HG02870 (cell line): ENCODE data around the gene ZGLP1.

Experiments used
- ATAC-seq: cut with Tn5 transposase; IDR thresholded peaks from one replicate; pipeline ENCODE4 v1.9.1; 2021; ENCODE audit warnings: mild to moderate bottlenecking, moderate library complexity; ENCODE audit not compliant: unreplicated experiment

Gene ZGLP1

DNA sequence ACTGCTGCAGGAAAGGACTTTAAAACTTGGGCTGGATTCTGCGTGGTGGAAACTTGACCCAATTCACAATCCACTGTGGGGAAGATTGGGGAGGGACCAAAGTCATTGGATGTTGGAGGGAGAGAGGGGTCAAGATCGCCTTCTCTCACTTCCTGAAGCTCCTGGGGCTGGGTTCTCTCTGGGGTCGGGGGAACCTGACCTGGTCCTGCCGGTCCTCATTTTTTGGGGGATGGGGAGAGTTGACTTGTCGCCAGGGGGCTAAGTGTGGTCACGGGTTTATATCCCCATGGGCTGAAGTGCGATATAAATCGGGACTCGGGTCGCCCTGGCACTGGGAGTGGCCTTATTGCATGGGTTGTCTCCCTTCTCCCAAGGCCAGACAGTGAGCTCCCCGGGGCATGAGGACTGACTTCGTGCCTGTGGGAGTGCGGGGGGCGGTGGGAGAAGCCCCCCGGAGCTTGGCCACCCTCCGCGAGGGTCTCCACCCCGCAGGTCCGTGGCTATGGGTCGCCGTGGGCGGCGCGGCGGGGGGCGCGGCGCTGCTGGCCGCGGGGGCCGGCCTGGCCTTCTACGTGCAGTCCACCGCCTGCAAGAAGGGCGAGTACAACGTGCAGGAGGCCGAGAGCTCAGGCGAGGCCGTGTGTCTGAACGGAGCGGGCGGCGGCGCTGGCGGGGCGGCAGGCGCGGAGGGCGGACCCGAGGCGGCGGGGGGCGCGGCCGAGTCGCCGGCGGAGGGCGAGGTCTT lies 13.6 kb downstream of the ZGLP1 start:
- no peak for ATAC-seq

DNA sequence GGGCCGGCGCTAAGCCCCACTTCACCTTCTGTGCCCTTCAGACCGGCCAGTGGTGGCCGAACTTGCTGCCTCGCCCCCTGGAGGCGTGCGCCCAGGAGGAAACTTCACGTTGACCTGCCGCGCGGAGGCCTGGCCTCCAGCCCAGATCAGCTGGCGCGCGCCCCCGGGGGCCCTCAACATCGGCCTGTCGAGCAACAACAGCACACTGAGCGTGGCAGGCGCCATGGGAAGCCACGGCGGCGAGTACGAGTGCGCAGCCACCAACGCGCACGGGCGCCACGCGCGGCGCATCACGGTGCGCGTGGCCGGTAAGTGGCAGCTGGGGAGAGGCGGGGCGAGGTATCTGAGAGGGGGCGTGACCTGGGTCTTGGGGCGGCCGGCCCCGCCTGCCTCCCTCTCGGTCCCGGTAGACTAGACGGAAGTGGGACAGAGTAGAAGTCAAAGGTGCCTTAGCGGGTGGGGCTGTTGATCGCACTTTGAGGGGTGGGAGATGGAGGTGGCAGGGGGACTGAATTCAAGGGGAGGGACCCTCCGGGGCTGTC lies 14.2 kb downstream of the ZGLP1 start:
- ATAC-seq: no peak

DNA sequence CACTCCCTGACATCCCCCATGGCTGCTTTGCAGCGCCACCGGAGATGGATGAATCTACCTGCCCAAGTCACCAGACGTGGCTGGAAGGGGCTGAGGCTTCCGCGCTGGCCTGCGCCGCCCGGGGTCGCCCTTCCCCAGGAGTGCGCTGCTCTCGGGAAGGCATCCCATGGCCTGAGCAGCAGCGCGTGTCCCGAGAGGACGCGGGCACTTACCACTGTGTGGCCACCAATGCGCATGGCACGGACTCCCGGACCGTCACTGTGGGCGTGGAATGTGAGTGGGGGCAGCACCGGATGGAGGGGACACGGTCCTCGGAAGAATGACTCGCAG lies 15.3 kb downstream of the ZGLP1 start:
- no peak for ATAC-seq

DNA sequence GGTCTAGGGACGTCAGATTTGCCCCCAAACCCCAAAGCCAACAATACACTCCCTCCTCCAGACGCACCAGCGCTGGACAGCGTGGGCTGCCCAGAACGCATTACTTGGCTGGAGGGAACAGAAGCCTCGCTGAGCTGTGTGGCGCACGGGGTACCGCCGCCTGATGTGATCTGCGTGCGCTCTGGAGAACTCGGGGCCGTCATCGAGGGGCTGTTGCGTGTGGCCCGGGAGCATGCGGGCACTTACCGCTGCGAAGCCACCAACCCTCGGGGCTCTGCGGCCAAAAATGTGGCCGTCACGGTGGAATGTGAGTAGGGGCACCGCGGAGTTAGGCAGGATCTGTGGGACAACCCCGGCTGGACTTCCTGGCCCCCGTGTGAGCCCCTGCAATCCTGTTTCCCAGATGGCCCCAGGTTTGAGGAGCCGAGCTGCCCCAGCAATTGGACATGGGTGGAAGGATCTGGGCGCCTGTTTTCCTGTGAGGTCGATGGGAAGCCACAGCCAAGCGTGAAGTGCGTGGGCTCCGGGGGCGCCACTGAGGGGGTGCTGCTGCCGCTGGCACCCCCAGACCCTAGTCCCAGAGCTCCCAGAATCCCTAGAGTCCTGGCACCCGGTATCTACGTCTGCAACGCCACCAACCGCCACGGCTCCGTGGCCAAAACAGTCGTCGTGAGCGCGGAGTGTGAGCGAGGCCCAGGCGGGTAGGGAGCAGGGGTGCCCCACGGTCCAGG lies 15.8 kb downstream of the ZGLP1 start:
- ATAC-seq: no peak

DNA sequence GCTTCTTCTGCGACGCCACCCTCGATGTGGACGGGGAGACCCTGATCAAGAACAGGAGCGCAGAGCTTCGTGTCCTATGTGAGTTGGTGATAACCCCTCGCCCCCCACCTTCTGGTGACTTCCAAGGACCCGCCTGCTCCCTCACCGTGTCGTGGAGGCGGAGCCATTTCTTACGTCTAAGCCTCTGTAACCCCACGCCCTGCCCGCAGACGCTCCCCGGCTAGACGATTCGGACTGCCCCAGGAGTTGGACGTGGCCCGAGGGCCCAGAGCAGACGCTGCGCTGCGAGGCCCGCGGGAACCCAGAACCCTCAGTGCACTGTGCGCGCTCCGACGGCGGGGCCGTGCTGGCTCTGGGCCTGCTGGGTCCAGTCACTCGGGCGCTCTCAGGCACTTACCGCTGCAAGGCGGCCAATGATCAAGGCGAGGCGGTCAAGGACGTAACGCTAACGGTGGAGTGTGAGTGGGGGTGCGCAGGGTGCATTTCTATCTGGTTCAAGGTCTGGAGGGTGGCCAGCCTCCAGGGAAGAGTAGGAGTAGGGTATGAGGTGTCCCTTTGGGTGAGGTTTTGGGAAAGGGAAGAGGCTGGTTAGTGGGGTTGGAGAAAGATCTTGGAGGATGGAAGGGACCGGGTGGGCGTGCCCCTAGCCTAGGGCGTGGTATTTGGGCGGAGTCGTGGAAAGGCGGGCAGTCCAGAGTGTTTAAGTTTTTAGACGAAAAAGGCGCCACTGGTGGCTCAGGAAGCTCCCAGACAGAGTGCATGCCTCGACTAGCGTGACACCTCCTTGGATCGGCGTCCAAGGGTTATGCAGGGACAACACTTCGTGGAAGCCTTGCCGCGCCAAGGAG lies 16.6 kb downstream of the ZGLP1 start:
- no peak for ATAC-seq

DNA sequence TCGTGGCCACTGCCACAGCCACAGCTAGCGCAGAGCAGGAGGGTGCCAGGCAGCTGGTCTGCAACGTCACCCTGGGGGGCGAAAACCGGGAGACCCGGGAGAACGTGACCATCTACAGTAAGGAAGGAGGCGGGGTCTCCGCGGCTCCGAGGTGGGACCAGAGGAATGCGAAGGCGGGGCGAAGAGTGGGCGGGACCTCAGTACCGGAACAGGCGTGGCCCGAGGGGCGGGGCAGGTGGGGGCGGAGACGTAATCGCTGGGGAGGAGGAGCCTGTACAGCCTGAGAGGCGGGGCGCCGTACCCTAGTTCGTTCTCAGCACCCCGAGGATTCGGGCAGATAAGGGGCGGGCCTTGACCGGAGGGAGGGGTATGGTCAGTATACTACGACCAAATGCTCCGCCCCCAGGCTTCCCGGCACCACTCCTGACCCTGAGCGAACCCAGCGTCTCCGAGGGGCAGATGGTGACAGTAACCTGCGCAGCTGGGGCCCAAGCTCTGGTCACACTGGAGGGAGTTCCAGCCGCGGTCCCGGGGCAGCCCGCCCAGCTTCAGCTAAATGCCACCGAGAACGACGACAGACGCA lies 17.3 kb downstream of the ZGLP1 start:
- ATAC-seq: no peak

DNA sequence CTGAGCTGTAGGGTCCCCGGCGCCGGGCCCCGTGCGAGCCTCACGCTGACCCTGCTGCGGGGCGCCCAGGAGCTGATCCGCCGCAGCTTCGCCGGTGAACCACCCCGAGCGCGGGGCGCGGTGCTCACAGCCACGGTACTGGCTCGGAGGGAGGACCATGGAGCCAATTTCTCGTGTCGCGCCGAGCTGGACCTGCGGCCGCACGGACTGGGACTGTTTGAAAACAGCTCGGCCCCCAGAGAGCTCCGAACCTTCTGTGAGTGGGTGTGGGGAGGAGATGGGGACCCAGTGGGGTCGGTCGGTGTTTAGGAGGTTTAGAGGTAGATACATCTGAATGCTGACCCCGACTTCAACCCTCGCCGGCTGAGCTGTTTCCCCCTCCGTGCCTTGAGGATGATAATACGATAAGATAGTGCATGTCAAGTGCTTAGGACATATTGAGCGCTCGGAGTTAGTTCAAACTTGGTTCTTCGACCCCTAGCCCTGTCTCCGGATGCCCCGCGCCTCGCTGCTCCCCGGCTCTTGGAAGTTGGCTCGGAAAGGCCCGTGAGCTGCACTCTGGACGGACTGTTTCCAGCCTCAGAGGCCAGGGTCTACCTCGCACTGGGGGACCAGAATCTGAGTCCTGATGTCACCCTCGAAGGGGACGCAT lies 17.9 kb downstream of the ZGLP1 start:
- no peak for ATAC-seq

DNA sequence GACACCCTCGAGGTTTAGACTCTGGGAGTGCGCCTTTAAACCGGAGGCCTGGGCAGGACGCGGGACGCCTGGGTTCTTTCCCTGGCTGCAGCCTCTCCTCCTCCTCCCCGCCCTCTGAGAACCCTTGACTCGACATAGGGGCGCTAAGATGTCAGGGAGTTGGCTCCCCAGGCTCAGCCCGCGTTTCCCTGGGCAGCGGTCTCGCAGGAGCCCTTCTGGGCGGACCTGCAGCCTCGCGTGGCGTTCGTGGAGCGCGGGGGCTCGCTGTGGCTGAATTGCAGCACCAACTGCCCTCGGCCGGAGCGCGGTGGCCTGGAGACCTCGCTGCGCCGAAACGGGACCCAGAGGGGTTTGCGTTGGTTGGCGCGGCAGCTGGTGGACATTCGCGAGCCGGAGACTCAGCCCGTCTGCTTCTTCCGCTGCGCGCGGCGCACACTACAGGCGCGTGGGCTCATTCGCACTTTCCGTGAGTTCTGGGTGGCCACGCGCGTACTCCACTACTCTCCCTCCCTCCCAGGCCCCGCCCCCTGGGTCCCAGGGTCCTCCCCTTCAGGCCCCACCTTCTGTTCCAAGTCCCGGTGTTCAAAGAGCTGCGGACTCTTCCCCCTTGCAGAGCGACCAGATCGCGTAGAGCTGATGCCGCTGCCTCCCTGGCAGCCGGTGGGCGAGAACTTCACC lies 18.6 kb downstream of the ZGLP1 start:
- no peak for ATAC-seq

DNA sequence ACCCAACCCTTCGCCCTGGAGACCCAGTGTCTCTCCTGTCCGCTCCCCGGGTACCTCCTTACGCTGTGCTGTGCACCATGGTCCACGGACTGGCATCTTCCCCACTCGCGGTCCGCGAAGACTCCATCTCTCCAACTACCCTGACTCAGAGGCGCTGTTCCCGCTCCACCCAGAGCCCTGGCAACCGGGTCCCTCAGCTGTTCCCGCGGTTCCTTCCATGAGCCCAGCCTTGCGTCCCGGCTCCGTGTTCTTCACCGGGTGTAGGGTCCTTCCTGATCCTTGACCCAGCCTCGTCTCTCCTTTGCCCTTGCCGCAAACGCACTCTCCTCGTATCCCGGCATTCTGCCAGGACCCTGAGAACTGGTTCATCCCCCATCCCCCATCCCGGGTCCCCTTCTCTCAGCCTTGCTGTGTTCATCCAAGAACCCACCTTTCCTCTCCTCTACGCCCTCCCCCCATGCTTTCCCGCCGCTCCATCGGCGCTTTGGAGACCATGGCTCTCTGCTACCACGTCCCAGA lies 19.2 kb downstream of the ZGLP1 start:
- no peak for ATAC-seq

DNA sequence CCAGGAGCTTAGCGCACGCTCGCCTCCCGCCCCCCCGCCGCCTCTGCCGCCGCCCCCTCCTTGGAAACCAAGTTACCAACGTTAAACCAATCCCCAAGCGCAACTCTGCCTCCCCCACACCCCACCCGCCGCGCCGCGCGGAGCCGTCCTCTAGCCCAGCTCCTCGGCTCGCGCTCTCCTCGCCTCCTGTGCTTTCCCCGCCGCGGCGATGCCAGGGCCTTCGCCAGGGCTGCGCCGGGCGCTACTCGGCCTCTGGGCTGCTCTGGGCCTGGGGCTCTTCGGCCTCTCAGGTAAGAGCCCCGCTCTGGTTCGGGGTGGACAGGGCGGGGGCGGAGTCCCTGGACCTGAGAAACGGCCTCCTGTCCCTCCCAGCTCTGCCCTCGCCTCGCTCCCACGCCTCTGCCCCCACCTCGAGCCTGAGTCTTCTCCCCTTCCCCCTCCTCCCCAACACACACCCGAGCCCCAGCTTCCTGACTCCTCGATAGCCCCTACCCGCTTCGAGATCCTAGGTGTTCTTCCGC lies 19.7 kb downstream of the ZGLP1 start, which contains the start of gene ICAM5:
Gene ICAM5 (plus strand): TSS at position 117 of the 521 bp plus-strand sequence. CDS start 92 bp downstream, at position 209.
- no peak for ATAC-seq

DNA sequence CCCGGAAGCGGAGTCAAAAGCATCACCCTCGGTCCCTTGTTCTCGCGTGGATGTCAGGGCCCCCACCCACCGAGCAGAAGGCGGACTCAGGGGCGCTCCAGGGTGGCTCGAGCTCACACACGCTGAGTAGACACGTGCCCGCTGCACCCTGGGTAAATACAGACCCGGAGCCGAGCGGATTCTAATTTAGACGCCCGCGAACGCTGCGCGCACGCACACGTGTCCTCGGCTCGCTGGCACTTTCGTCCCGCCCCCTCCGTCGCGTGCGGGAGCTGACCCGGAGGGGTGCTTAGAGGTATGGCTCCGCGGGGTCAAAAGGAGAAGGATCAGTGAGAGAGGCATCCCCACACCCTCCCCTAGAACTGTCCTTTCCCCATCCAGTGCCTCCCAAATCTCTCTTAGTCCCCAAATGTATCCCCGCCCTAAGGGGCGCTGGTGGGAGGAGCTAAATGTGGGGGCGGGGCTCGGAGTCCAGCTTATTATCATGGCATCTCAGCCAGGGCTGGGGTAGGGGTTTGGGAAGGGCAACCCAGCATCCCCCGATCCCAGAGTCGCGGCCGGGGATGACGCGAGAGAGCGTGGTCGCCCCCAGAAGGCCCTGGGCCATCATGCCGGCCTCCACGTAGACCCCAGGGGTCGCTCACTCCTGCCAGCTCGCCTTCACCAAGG lies 20.3 kb downstream of the ZGLP1 start:
- ATAC-seq: no peak

DNA sequence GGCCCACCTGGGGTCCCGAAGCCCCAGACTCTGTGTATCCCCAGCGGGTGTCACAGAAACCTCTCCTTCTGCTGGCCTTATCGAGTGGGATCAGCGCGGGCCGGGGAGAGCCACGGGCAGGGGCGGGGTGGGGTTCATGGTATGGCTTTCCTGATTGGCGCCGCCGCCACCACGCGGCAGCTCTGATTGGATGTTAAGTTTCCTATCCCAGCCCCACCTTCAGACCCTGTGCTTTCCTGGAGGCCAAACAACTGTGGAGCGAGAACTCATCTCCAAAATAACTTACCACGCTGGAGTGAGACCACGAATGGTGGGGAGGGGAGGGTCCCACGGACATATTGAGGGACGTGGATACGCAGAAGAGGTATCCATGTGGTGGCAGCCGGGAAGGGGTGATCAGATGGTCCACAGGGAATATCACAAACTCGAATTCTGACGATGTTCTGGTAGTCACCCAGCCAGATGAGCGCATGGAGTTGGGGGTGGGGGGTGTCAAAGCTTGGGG lies 20.9 kb downstream of the ZGLP1 start:
- ATAC-seq: no peak

DNA sequence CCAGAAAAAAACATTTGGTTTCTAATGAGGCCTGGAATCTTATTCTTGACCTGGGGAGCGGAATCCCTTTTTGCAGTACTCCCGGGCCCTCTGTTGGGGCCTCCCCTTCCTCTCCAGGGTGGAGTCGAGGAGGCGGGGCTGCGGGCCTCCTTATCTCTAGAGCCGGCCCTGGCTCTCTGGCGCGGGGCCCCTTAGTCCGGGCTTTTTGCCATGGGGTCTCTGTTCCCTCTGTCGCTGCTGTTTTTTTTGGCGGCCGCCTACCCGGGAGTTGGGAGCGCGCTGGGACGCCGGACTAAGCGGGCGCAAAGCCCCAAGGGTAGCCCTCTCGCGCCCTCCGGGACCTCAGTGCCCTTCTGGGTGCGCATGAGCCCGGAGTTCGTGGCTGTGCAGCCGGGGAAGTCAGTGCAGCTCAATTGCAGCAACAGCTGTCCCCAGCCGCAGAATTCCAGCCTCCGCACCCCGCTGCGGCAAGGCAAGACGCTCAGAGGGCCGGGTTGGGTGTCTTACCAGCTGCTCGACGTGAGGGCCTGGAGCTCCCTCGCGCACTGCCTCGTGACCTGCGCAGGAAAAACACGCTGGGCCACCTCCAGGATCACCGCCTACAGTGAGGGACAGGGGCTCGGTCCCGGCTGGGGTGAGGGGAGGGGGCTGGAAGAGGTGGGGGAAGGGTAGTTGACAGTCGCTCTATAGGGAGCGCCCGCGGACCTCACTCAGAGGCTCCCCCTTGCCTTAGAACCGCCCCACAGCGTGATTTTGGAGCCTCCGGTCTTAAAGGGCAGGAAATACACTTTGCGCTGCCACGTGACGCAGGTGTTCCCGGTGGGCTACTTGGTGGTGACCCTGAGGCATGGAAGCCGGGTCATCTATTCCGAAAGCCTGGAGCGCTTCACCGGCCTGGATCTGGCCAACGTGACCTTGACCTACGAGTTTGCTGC lies 22.5 kb downstream of the ZGLP1 start, which contains the start of gene ICAM4:
Gene ICAM4 (plus strand): TSS at position 153 of the 935 bp plus-strand sequence. CDS start 58 bp downstream, at position 211.
- no peak for ATAC-seq

DNA sequence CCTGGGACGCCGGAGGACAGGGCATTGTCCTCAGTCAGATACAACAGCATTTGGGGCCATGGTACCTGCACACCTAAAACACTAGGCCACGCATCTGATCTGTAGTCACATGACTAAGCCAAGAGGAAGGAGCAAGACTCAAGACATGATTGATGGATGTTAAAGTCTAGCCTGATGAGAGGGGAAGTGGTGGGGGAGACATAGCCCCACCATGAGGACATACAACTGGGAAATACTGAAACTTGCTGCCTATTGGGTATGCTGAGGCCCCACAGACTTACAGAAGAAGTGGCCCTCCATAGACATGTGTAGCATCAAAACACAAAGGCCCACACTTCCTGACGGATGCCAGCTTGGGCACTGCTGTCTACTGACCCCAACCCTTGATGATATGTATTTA lies 24.2 kb downstream of the ZGLP1 start:
- ATAC-seq: no peak

DNA sequence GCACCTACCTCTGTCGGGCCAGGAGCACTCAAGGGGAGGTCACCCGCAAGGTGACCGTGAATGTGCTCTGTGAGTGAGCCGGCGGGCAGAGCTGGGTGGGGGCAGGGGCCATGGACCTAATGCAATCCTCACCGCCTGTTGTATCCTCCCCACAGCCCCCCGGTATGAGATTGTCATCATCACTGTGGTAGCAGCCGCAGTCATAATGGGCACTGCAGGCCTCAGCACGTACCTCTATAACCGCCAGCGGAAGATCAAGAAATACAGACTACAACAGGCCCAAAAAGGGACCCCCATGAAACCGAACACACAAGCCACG lies 24.7 kb downstream of the ZGLP1 start:
- no peak for ATAC-seq

DNA sequence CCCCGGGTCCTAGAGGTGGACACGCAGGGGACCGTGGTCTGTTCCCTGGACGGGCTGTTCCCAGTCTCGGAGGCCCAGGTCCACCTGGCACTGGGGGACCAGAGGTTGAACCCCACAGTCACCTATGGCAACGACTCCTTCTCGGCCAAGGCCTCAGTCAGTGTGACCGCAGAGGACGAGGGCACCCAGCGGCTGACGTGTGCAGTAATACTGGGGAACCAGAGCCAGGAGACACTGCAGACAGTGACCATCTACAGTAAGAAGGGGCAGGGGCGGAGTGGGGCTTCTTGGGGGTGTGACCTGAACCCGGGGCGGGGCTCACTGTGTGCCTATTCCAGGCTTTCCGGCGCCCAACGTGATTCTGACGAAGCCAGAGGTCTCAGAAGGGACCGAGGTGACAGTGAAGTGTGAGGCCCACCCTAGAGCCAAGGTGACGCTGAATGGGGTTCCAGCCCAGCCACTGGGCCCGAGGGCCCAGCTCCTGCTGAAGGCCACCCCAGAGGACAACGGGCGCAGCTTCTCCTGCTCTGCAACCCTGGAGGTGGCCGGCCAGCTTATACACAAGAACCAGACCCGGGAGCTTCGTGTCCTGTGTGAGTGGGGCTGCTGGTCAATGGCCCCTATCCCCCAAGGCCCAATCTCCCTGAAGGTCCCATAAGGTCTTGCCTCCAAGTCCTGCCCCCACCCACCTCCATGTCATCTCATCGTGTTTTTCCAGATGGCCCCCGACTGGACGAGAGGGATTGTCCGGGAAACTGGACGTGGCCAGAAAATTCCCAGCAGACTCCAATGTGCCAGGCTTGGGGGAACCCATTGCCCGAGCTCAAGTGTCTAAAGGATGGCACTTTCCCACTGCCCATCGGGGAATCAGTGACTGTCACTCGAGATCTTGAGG lies 25.3 kb downstream of the ZGLP1 start:
- ATAC-seq: no peak
